ENCODE measurements around the gene ARHGAP40. TPM values are rescaled to one million over a fixed set of nuclear protein-coding genes. Genes with fewer than 3 reads are reported as not detected.
"Not testable (repeated sequence)": the region's sequence is repeated elsewhere in the genome, so short reads cannot be mapped to it uniquely, and the experiment has no call there.

The ARHGAP40 gene
- total RNA-seq, 1 experiment from 2014 or later = not detected

DNA sequence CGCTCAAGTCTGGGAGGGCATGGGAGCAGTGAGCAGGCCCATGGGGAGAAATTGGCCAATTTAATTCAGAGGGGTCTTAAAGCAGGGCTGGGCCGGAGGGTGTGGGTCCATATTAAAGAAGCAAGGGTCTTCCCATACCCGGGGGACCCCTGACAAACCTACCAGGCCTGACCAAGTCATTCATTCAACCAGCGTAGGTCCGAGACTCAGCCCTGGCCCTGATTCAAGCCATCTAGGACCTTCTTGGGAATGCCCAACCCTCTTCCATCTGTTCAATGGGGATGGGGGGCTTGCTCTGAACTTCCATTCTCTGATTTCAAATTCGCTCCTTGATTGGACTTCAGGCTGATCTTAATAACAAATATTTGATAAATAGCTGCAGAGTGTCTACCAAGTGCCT is 13.3 kb upstream of the ARHGAP40 start:
- no peak for DNase-seq (ENCODE audit: low spot score)

DNA sequence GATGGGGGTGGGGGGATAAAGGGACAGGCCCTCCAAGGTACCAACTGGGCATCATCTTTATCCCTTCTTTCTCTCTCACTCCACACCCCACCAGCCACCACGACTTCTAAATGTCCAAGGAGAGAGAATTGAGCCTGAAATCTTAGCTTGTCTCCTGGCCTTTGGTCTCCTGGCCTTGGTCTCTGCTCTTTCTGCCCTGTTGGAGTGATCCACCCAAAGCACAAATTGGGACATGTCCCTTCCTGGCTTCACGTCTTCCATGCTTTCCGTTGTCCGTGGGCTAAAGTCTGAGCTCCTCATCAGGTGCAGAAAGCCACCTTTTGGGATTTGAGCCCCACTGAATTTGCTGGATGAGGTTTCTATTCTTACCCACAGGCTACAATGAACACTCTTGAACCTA is 12.3 kb upstream of the ARHGAP40 start:
- DNase-seq (ENCODE audit: low spot score) = no peak

- no peak for DNase-seq (ENCODE audit: low spot score)
These were observed 11.5 kb upstream of the ARHGAP40 start for GRCh38 chr20:38589967-38590675.

DNA sequence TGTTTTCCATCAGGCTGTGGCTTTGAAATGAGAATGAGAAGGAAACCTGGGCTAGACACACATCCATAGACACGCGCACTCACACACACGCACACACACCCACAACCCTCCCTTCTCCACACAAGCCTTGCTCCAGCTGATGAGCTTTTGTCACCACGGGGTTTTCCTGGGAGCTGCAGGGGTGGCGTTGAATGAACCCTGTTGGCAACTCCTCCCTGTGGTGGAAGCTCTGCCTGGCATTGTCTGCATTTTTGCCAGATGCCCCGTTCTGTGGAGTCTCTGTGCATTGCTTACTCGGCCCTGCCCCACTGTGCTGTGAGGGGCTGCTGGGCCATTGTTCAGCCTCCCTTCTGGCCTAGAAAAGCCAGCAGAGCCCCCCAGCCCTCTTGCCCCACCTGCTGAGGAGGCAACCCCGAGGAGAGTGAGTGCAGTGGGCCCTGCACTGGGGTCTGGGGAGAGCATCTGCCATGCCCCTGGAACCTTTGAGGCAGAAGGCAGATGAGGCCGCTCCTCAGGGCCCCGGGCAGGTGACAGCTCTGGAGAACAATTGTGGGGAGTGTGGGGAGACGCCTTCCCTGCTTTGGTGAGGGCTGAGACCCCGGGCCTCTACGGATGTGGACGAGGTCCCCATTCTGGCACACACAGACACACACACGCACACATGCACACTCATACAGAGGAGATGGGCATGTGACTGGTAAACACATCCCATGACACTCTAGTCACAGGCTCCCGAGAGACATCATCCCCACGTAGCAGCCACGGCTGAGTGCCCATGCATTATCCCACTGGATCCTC is 10.7 kb upstream of the ARHGAP40 start:
- peak; percentile 63 for DNase-seq (ENCODE audit: low spot score)

DNA sequence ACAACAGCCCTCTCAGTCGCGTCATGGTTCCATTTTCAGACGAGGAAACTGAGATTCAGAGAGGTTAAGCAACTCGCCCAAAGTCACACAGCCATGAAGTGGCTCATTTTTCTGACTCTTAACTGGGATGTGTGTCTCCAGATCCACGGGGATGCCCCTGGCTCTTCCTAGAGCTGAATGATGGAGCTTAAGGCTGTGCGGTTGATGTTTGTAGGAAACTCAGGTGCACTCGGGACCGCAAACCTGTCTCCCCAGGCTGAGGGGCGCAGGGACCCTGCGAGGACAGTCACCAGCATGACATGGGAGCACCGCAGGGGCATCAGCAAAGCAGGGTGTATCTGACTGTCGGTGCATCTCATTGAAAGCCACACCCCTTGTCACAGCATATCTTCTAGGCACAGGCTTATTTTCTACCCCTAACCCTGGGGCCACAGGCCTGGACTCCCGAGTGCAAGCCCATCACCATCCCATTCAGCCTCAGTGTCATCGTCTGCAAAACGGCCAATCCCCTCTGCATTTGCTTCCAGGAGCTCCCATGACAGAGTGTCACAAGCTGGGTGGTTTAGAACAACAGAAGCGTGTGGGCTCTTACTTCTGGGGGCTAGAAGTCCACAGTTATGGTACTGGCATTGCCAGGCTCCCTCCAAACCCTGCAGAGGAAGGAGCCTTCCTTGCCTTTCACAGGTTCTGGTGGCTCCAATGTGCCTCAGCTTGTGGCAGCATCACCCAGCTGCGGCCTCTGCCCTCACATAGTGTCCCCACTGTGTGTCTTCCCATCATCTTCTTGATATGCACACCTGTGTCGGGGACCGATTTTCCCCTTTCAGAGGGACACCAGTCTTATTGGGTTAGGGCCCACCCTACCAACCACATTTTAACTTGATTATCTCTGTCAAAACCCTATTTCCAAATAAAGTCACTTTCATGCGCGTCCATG is 9.9 kb upstream of the ARHGAP40 start:
- no peak for DNase-seq (ENCODE audit: low spot score)

DNA sequence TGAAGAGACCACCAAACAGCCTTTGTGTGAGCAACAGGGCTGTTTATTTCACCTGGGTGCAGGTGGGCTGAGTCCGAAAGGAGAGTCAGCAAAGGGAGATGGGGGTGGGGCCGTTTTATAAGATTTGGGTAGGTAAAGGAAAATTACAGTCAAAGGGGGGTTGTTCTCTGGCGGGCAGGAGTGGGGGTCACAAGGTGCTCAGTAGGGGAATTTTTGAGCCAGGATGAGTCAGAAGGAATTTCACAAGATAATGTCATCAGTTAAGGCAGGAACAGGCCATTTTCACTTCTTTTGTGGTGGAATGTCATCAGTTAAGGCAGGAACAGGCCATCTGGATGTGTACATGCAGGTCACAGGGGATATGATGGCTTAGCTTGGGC is 9.2 kb upstream of the ARHGAP40 start:
- peak; percentile 57 for DNase-seq (ENCODE audit: low spot score)

DNA sequence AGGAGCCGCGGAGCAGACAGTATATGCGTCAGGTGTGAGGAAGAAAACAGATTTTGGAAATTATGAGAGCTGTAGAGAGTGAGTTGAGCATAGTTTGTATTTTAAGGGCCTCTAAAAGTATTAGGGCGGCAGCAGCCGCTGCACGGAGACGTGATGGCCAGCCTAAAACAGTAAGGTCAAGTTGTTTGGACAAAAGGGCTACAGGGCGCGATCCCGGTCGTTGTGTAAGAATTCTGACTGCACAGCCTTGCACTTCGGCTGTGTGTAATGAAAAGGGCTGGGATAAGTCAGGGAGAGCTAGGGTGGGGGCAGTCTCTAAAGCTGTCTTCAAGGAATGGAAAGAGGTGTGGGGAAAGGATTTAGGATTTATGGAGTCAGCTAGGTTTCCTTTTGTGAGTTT is 7.3 kb upstream of the ARHGAP40 start:
- not testable (repeated sequence) for DNase-seq (ENCODE audit: low spot score)

GRCh38 chr20:38595886-38596285 is 5.7 kb upstream of the ARHGAP40 start:
- not testable (repeated sequence) for DNase-seq (ENCODE audit: low spot score)

DNA sequence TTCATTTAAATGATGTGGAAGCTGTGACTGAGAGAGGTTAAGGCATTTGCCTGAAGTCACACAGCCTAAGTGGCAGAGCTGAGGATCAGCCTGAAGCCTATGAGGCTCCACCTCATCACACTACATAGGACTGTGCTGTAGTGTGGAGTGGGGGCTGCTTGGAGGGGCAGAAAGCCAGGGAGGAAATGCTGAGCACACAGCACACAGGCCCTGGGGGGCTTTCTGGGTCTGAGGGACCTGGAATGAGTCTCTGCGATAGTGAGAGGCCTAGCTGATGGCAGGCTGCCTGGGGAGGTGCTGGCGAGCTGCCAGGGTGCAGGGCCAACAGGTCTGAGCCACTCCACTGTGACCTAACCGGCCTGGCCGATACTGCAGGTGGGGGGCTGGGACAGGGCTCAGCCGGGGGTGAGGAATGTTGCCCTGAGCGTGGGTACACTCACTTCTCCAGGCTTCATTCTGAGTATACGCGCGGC is 2.2 kb upstream of the ARHGAP40 start:
- peak; percentile 26 for DNase-seq (ENCODE audit: low spot score)

DNA sequence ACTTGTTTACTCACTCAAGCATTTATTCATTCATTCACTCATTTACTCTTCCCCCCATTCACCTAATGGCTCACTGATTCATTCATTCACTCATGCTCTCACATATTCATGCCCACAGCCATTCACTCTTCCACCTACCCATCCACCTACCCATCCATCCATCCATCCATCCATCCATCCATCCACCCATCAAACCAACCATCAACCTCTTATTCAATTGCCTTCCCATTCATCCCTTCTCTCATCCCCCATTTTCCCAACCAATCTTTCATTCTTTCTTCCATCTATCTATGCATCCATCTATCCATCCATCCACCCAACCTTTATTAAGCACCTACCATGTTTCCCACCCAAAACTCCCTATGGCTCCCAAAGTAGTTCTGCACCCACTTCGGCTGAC is 1.6 kb upstream of the ARHGAP40 start:
- no peak for DNase-seq (ENCODE audit: low spot score)

- DNase-seq (ENCODE audit: low spot score) = no peak
These were observed 574 bp downstream of the ARHGAP40 start for GRCh38 chr20:38602185-38602581.

GRCh38 chr20:38603286-38603685 is 1.7 kb downstream of the ARHGAP40 start:
- DNase-seq (ENCODE audit: low spot score) = no peak

DNA sequence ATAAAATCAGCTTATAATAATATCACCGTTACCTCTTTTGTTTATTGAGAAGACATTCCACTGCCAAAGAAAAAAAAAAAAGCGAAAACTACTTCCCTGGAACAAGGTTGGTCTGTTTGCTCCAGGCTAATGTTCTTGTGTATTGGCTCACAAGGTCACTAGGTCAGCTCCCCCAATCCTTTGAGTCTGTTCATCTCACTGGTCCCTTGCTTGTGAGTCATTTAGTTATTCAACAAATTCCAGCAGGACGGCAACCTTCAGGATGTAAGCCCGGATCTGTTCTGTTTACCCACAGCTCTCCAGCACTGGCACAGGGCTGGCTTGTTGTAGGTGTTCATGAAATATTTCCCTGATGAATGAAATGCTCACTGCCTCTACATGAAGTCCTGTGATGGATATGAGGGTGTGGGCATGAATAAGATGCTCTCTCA is 3.3 kb downstream of the ARHGAP40 start:
- peak; percentile 80 for DNase-seq (ENCODE audit: low spot score)

- DNase-seq (ENCODE audit: low spot score) = no peak
These were observed 5.7 kb downstream of the ARHGAP40 start for GRCh38 chr20:38607351-38607750.

DNA sequence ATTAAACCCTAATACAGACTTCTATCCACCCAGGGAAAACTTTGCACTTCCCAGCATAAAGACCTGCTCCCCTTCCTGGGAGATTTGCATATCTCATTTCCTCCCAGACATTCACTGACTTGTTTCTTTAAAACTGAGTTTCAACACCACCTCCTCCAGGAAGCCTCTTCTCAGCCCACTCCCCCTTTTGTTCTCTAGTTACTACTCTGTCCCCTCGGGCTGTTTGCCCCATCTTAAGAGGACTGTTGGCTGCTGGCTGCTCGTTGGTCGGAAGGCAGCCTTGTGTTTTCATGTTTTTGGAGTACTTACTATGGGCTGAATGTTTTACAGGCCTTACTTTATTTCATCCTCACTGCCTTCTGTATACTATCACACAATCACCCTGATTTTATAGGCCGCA is 6.6 kb downstream of the ARHGAP40 start:
- no peak for DNase-seq (ENCODE audit: low spot score)

DNA sequence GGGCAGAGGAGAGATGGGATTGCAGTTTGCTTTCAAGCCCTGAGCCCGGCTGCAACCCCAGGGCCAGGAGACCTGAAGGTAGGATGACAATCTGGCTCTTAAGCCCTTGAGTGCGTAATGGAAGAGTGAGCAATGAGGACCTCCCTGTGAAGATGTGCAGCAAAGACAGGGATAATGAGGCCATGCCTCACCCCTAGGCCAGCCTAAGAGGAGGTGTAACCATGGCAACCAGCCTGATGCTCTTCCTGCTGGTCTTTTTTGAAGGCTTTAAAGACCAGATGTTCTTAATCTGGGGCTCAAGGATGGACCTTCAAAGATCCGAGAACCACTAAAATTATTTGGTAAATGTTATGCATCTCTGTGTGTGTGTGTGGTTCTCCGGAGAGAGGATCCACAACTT is 8.2 kb downstream of the ARHGAP40 start:
- no peak for DNase-seq (ENCODE audit: low spot score)

DNA sequence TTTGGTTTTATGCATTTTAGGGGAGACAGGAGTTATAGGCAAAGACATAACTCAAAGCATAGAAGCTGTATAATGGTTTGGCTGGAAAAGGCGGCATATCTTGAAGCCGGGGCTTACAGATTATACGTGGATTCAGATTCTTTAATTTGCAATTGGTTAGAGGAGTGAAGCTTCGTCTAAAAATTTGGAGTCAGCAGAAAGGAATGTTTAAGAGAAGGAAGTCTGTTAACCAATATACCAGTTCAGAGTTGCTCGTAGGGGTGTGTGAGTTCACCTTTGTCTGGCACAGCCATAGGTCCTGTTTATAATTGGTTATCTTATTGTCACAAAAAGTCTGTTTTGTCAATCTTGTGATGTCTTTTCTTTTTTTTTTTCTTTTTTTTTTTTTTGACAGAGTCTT is 8.9 kb downstream of the ARHGAP40 start:
- DNase-seq (ENCODE audit: low spot score) = peak; percentile 54

GRCh38 chr20:38612751-38613515 is 11.3 kb downstream of the ARHGAP40 start:
- DNase-seq (ENCODE audit: low spot score) = no peak

DNA sequence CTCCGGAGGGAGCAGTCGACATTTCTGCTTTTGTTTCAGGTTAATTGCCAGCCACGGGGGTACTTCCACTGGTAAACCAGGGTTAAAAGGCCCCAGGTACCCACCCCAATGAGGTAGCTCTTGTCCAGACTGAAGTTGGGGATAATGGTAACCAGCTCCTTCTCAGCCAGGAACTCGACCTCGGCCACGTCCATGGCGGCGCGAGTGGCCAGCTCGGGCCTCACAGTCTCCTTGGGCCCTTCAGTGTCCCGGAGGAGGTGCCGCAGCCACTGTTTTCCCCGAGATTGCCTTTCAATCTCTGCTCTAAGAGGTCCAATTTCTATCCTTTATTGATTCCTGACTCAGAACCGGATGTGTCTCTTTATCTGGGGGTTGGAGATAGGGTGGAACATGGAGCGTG is 13.7 kb downstream of the ARHGAP40 start:
- no peak for DNase-seq (ENCODE audit: low spot score)

- no peak for DNase-seq (ENCODE audit: low spot score)
These were observed 14.8 kb downstream of the ARHGAP40 start for GRCh38 chr20:38616457-38616856.
